Heart left ventricle (tissue), 16 donors: ENCODE data around the gene RAD51B. TPM values are rescaled to one million over a fixed set of nuclear protein-coding genes. Genes with fewer than 3 reads are reported as not detected.
"Not testable (repeated sequence)": the region's sequence is repeated elsewhere in the genome, so short reads cannot be mapped to it uniquely, and the experiment has no call there.

Experiments used
- ATAC-seq, 4 donors: fragments of 200-7000 bp; cut with Tn5 transposase; one replicate each; pipeline ENCODE4 v1.9.1; 2020 to 2022; ENCODE audit warnings: moderate library complexity in 4 of 4, mild to moderate bottlenecking in 3 of 4, moderate number of reproducible peaks in 1 of 4
- DNase-seq, 5 donors: peaks; one replicate each; pipeline ENCODE4 v3.0.0-alpha.2; 2020
- H3K27ac ChIP-seq, 12 donors: fragments of 200-600 bp; sonication (generic) in 4 of 12; one replicate each; pipeline versions ENCODE4 v1.5.0 to v1.8.0; 2016 to 2022; ENCODE audit warnings: mild to moderate bottlenecking in 2 of 12
- H3K27me3 ChIP-seq, 9 donors: fragments of 200-600 bp; sonication (generic) in 2 of 9; one replicate each; pipeline versions ENCODE4 v1.5.1 to v1.8.0; 2016 to 2022; ENCODE audit warnings: mild to moderate bottlenecking in 3 of 9
- H3K36me3 ChIP-seq, 9 donors: fragments of 200-600 bp; sonication (generic) in 2 of 9; one replicate each; pipeline versions ENCODE4 v1.5.0 to v1.8.0; 2018 to 2022; ENCODE audit warnings: mild to moderate bottlenecking in 2 of 9
- H3K4me1 ChIP-seq, 12 donors: fragments of 200-600 bp; sonication (generic) in 4 of 12; one replicate each; pipeline versions ENCODE4 v1.5.0 to v1.8.0; 2016 to 2022; ENCODE audit warnings: mild to moderate bottlenecking in 3 of 12
- H3K4me3 ChIP-seq, 12 donors: fragments of 200-600 bp; sonication (generic) in 4 of 12; one replicate each; pipeline versions ENCODE4 v1.5.0 to v1.8.0; 2017 to 2022; ENCODE audit warnings: mild to moderate bottlenecking in 9 of 12, moderate library complexity in 4 of 12
- H3K9me3 ChIP-seq, 12 donors: fragments of 200-600 bp; sonication (generic) in 4 of 12; one replicate each; pipeline versions ENCODE4 v1.5.0 to v1.8.0; 2016 to 2022; ENCODE audit warnings: mild to moderate bottlenecking in 1 of 12
- CTCF ChIP-seq, 12 donors: fragments of 200-600 bp; sonication (generic) in 4 of 12; IDR thresholded peaks; one replicate each; pipeline versions ENCODE4 v1.5.0 to v1.8.0; 2018 to 2022; ENCODE audit warnings: antibody characterized with exemption in 12 of 12, mild to moderate bottlenecking in 5 of 12
- POLR2A ChIP-seq, 2 donors: fragments of 450-650 bp; IDR thresholded peaks; one replicate each; pipeline ENCODE4 v1.6.1; 2017; ENCODE audit warnings: antibody characterized with exemption in 2 of 2, mild to moderate bottlenecking in 2 of 2, moderate library complexity in 2 of 2
- WGBS, 4 donors: extraction: QIAGEN DNeasy Blood & Tissue Kit in 2 of 4; methylation state at CpG; one replicate each; pipeline versions ENCODE4 v1.1.5 to v1.1.7; 2013 to 2018; 5-methylcytosine and 5-hydroxymethylcytosine counted together
- intact Hi-C, 10 donors: fragments of 100-400 bp; cut with DNase I; formaldehyde crosslinking; loops; one replicate each; pipeline versions ENCODE4 v1.11.1 to v1.14.2; 2022
- polyA plus RNA-seq, 2 donors: library from polyadenylated mRNA; stranded (reverse); fragments of 200-250 nt; gene quantifications; one replicate each; pipeline ENCODE4 v1.2.3, GENCODE V29; 2013
- total RNA-seq, 9 donors: library from RNA; depleted of rRNA in 2 of 9; stranded (reverse); fragments of >200 nt in 2 of 9; fragmentation: NEBNext Ultra II Directional in 3 of 9; extraction: Animal tissue kit (Norgen Biotek cat#: 25700) in 3 of 9; gene quantifications; one replicate each; pipeline versions ENCODE4 v1.1.0 to v1.2.4, GENCODE V29; 2016 to 2023
- donor health status: ischemic (EF 13 %, LVEDD 7.1; RV severe dilation, severe dysfunction).
- donor health status: healthy with polysubstance abuse.
- donor health status: DM: no; HTN: yes; CAD: no.
- donor health status: DM: no; HTN: no; CAD: no.
- donor health status: ischemic (EF 25% LVEDD 6.9; RV normal size, moderate dysfunction).
- donor health status: ischemic (EF 25% LVEDD 5.7; RV mildly dilated, moderate dysfunction).
- donor health status: healthy.
- donor health status: DM: yes; HTN: yes; CAD: no.
- donor health status: ischemic (EF 35%, LVEDD 5.7; RV mildly dilated, moderate dysfunction).
- donor health status: nonischemic (EF 11% LVEDD 7.7; RV severe dilation, severe dysfunction).
- donor health status: DM: yes; HTN: yes; CAD: no.
- donor health status: PGD.
- donor health status: ischemic (EF 29% LVEDD 5.4; RV normal size, mild dysfunction).
- donor health status: nonischemic (EF 23%, LVEDD 6.1; RV moderate dilation, normal function).

RAD51B gene
- total and polyA plus RNA-seq, 11 donors, result 1.3 to 11.3 (median 3.2) TPM

DNA sequence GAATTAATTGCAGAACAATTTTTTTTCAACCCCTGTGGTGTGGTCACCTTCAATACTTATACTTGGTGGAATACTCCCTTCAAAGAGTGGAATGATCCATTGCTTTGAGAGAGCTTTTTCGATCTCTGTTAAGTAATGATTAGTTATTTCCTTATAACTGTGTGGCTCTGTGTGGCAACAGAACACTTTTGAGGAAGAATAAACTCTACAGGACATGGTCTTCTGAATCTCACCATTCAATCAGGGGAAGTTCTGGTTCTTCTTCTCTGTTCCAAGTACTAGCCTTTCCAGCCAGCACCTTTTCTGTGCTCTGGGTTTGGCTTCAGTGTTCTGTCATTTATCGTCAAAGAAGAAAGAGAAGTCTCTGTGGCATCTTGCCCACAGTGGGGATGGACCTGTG is 604.1 kb downstream of the RAD51B start:
- no peak overlapping the region for H3K27ac ChIP-seq
- intact Hi-C loops, result no loop called here
- no peaks in the 10 kb centered on the region for H3K9me3 ChIP-seq
- DNase-seq (no peak), ATAC-seq (no peak)
- no peak overlapping the region for H3K4me3 ChIP-seq
- 93 to 100% (median 94%) methylated on average over 2 of the region's 2 CpGs for WGBS, 4 donors
- no peaks in the 10 kb centered on the region for H3K36me3 ChIP-seq
- H3K27me3 ChIP-seq, result no peaks in the 10 kb centered on the region
- H3K4me1 ChIP-seq, result peaks cover 0 to 12% (median 0%) of the 10 kb centered on the region in 12 donors
- TF ChIP-seq POLR2A (IDR thresholded peaks at IDR 0.05), result no peak
- TF ChIP-seq CTCF (IDR thresholded peaks at IDR 0.05), result no peak

GRCh38 chr14:68424443-68425172 is 605.0 kb downstream of the RAD51B start:
- H3K4me3 ChIP-seq, result no peak overlapping the region
- H3K27me3 ChIP-seq, result no peaks in the 10 kb centered on the region
- intact Hi-C loops, result no loop called here
- no peak overlapping the region for H3K27ac ChIP-seq
- no peaks in the 10 kb centered on the region for H3K36me3 ChIP-seq
- TF ChIP-seq POLR2A (IDR thresholded peaks at IDR 0.05) (no peak), CTCF (IDR thresholded peaks at IDR 0.05) (no peak)
- H3K9me3 ChIP-seq, result peaks cover 0 to 6% (median 0%) of the 10 kb centered on the region in 12 donors
- 48 to 97% (median 61%) methylated on average over 2 of the region's 2 CpGs for WGBS, 4 donors
- peaks cover 0 to 8% (median 0%) of the 10 kb centered on the region in 12 donors for H3K4me1 ChIP-seq
- ATAC-seq (no peak), DNase-seq (no peak)

DNA sequence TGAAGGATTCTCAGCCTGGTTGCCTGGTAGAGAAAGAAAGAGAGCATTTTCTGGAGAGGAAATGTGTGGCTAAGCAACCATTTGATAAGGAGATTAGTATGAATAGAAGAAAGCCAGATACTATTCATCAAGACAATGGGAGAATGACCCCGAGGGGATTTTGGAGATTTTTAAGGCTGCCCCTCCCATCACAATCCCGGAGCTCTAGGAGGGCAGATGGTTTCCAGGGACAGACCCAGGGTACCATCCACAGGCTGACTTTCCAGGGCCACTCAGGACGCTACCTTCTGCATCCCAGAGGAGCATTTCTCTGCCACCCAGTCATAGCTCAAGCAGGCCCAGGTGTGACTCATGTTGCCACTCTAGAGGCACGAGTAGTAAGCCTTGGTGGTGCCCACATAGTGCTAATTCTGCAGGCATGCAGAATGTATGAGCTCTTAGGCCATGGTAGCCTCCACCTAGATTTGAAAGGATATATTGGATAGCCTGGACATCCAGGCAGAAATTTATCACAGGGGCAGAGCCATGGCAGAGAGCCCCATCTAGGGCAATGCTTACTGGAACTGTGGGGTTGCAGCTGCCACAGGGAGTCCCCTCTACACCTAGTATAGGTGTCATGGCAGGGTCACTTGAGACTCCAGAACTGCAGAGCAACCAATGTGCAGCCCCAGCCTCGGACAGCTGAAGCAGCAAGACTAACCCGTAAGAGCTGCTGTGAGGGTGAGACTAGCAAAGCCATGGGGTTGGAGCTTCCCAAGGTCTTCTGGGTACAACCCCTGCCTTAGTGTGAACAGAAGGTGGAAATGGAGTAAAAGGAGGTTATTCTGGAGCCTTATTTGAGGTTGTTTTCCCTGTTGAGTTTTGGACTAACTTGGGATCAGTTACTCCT is 607.3 kb downstream of the RAD51B start:
- peaks cover 0 to 11% (median 0%) of the 10 kb centered on the region in 12 donors for H3K9me3 ChIP-seq
- intact Hi-C loops, result no loop called here
- 76 to 90% (median 89%) methylated on average over 5 to 6 of the region's 6 CpGs for WGBS, 4 donors
- no peak for DNase-seq
- peak in 1 of 4 donors; percentile 15 for ATAC-seq
- H3K4me3 ChIP-seq, result no peak overlapping the region
- no peak overlapping the region for H3K27ac ChIP-seq
- TF ChIP-seq POLR2A (IDR thresholded peaks at IDR 0.05) (no peak), CTCF (IDR thresholded peaks at IDR 0.05) (no peak)
- H3K36me3 ChIP-seq, result no peaks in the 10 kb centered on the region
- H3K27me3 ChIP-seq, result no peaks in the 10 kb centered on the region
- H3K4me1 ChIP-seq, result peaks cover 0 to 6% (median 0%) of the 10 kb centered on the region in 12 donors

DNA sequence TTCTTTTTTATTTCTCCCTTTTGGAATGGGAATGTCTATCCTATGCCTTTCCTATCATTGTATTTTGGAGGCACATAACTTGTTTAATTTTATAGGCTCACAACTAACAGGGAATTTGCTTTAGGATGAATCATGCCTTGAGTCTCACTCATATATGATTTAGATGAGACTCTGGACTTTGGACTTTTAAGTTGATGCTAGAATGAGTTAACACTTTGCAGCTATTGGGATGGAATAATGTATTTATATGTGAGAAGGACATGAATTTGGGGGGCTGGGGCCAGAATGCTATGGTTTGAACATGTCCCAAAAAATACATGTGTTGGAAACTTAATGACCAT is 607.9 kb downstream of the RAD51B start:
- TF ChIP-seq POLR2A (IDR thresholded peaks at IDR 0.05) (no peak), CTCF (IDR thresholded peaks at IDR 0.05) (no peak)
- no peaks in the 10 kb centered on the region for H3K27me3 ChIP-seq
- no peaks in the 10 kb centered on the region for H3K36me3 ChIP-seq
- intact Hi-C loops, result no loop called here
- no peak overlapping the region for H3K27ac ChIP-seq
- ATAC-seq (no peak), DNase-seq (no peak)
- no peak overlapping the region for H3K4me3 ChIP-seq
- H3K9me3 ChIP-seq, result peaks cover 0 to 11% (median 0%) of the 10 kb centered on the region in 12 donors
- H3K4me1 ChIP-seq, result peaks cover 0 to 6% (median 0%) of the 10 kb centered on the region in 12 donors

DNA sequence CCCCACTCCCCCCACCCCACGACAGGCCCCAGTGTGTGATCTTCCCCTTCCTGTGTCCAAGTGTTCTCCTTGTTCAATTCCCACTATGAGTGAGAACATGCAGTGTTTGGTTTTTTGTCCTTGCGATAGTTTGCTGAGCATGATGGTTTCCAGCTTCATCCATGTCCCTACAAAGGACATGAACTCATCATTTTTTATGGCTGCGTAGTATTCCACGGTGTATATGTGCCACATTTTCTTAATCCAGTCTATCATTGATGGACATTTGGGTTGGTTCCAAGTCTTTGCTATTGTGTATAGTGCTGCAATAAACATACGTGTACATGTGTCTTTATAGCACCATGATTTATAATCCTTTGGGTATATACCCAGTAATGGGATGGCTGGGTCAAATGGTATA is 609.3 kb downstream of the RAD51B start:
- intact Hi-C loops, result not testable (repeated sequence)

DNA sequence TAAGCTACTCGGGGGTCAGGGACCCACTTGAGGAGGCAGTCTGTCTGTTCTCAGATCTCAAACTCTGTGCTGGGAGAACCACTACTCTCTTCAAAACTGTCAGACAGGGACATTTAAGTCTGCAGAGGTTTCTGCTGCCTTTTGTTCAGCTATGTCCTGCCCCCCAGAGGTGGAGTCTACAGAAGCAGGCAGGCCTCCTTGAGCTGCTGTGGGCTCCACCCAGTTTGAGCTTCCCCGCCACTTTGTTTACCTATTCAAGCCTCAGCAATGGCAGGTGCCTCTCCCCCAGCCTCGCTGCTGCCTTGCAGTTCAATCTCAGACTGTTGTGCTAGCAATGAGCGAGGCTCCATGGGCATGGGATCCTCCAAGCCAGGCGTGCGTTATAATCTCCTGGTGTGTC is 614.6 kb downstream of the RAD51B start:
- H3K27me3 ChIP-seq, H3K36me3 ChIP-seq, intact Hi-C loops, DNase-seq, ATAC-seq, H3K4me3 ChIP-seq, H3K27ac ChIP-seq, H3K4me1 ChIP-seq: not testable (repeated sequence)
- 88 to 97% (median 94%) methylated on average over 6 of the region's 6 CpGs for WGBS, 4 donors
- peaks cover 0 to 23% (median 5%) of the 10 kb centered on the region in 12 donors for H3K9me3 ChIP-seq

More for the DNA sequence above, 609.3 kb downstream of the RAD51B start:
- H3K27ac ChIP-seq, H3K36me3 ChIP-seq, H3K4me3 ChIP-seq, DNase-seq, ATAC-seq, H3K27me3 ChIP-seq, H3K4me1 ChIP-seq: not testable (repeated sequence)
- WGBS, 4 donors, result 96 to 100% (median 98%) methylated on average over 5 of the region's 5 CpGs
- H3K9me3 ChIP-seq, result peaks cover 0 to 11% (median 0%) of the 10 kb centered on the region in 12 donors
